Renal pelvis (tissue), 4 donors: ENCODE results near the gene PC. TPM values are rescaled to one million over a fixed set of nuclear protein-coding genes. Genes with fewer than 3 reads are reported as not detected.
A peak's percentile ranks its signal among the peaks of the same experiment; 100 is the strongest.

Experiments
- DNase-seq: peaks from one replicate; pipeline ENCODE4 v3.0.0-alpha.2; 2013
- polyA plus RNA-seq, 3 donors: library from polyadenylated mRNA; unstranded; fragments of 120-200 nt; gene quantifications; one replicate each; pipeline ENCODE4 v1.2.1, GENCODE V29; 2013; ENCODE audit not compliant: insufficient read length in 3 of 3

Gene PC
- polyA plus RNA-seq, 3 donors, result 56.3 to 61.7 (median 56.8) TPM

- no peak for DNase-seq
Measured at GRCh38 chr11:66985508-66986177, 27.5 kb upstream of the PC start.

- DNase-seq, result no peak
Measured at GRCh38 chr11:66983275-66983924, 25.2 kb upstream of the PC start.

GRCh38 chr11:66981976-66982578, 23.9 kb upstream of the PC start:
- DNase-seq, result no peak

GRCh38 chr11:66979336-66979980, 21.3 kb upstream of the PC start:
- no peak for DNase-seq

GRCh38 chr11:66978717-66979116, 20.5 kb upstream of the PC start:
- DNase-seq, result no peak

- DNase-seq, result no peak
Measured at GRCh38 chr11:66978229-66978628, 20.0 kb upstream of the PC start.

GRCh38 chr11:66976925-66977324, 18.7 kb upstream of the PC start:
- DNase-seq, result no peak

GRCh38 chr11:66976028-66976467, 17.9 kb upstream of the PC start:
- peak; percentile 43 for DNase-seq

GRCh38 chr11:66975405-66976027, 17.3 kb upstream of the PC start:
- no peak for DNase-seq

GRCh38 chr11:66974724-66975404, 16.7 kb upstream of the PC start, which contains the start of gene C11orf86:
TSS of gene C11orf86 (plus strand) at chr11:66975304. CDS start at chr11:66975363, 59 bp downstream.
- no peak for DNase-seq

GRCh38 chr11:66973956-66974580, 15.9 kb upstream of the PC start:
- no peak for DNase-seq

GRCh38 chr11:66971488-66971887, 13.3 kb upstream of the PC start:
- DNase-seq, result no peak

GRCh38 chr11:66970807-66971442, 12.7 kb upstream of the PC start:
- DNase-seq, result no peak

- no peak for DNase-seq
Measured at GRCh38 chr11:66970371-66970806, 12.2 kb upstream of the PC start.

- no peak for DNase-seq
Measured at GRCh38 chr11:66969584-66970225, 11.5 kb upstream of the PC start.

GRCh38 chr11:66967670-66968425, 9.7 kb upstream of the PC start:
- no peak for DNase-seq

GRCh38 chr11:66966351-66966750, 8.2 kb upstream of the PC start:
- DNase-seq, result no peak

- DNase-seq, result no peak
Measured at GRCh38 chr11:66964495-66964894, 6.3 kb upstream of the PC start.

- DNase-seq, result no peak
Measured at GRCh38 chr11:66962801-66963200, 4.6 kb upstream of the PC start.
